Measurements from ENCODE around the gene TMPRSS6. TPM values are rescaled to one million over a fixed set of nuclear protein-coding genes. Genes with fewer than 3 reads are reported as not detected.

TMPRSS6 gene
- total and polyA plus RNA-seq, 2 of the 13 experiments (the other 11 are each of a cell fraction or from before 2014, with no cell fraction given) = 4.2 to 4.8 TPM

DNA sequence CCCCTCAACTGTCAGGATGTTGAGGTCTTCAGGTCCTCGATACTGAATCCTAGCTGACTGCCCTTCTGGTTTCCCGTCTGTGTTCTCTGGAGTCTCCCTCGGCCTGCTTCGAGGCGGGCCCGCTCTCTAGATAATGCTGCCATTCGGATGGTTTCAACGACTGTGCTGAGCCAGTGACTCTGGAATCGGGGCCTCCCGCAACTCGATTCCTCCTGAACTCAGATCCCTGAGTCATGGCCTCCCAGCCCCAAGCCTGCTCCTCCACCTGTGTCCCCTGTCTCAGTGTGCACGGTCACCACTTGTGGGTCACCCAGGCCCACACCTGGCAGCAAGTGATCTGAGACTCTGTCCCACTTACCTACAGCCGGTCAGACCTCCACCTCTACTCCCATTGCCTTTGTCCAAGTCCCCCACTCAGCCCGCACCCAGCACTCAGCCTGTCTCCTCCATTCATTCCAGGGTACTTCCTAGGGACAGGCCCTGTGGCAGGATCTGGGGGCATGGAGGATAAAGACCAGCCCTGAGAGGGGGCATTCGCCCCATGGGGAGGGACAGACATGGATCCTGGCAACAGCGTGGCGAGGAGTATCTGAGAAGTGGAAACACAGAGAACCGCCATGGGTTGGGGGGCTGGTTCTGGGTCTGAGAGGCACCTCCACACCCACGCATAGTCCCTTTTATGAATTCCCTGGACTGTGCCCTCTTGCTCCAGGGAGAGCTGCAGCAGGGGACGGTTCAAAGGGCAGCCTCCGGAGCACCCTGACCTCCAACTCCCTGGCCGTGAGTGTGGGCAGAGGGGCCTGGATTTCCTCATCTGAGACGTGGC, 75.7 kb downstream of the TMPRSS6 start (continued):
- no peak for TF ChIP-seq ZNF207 (IDR thresholded peaks at IDR 0.05; ENCODE audit: borderline replicate concordance)
- TF ChIP-seq, protein P1, sequence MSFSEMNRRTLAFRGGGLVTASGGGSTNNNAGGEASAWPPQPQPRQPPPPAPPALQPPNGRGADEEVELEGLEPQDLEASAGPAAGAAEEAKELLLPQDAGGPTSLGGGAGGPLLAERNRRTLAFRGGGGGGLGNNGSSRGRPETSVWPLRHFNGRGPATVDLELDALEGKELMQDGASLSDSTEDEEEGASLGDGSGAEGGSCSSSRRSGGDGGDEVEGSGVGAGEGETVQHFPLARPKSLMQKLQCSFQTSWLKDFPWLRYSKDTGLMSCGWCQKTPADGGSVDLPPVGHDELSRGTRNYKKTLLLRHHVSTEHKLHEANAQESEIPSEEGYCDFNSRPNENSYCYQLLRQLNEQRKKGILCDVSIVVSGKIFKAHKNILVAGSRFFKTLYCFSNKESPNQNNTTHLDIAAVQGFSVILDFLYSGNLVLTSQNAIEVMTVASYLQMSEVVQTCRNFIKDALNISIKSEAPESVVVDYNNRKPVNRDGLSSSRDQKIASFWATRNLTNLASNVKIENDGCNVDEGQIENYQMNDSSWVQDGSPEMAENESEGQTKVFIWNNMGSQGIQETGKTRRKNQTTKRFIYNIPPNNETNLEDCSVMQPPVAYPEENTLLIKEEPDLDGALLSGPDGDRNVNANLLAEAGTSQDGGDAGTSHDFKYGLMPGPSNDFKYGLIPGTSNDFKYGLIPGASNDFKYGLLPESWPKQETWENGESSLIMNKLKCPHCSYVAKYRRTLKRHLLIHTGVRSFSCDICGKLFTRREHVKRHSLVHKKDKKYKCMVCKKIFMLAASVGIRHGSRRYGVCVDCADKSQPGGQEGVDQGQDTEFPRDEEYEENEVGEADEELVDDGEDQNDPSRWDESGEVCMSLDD (CRISPR knock-in tag; IDR thresholded peaks at IDR 0.05; ENCODE audit: borderline replicate concordance) = peak; percentile 67; the same call in 1 of the 2 replicates
- peak; percentile 39; the same call in 1 of the 2 replicates for TF ChIP-seq ZSCAN31 (CRISPR knock-in tag; IDR thresholded peaks at IDR 0.05; ENCODE audit: low read depth)
- TF ChIP-seq, protein P2, sequence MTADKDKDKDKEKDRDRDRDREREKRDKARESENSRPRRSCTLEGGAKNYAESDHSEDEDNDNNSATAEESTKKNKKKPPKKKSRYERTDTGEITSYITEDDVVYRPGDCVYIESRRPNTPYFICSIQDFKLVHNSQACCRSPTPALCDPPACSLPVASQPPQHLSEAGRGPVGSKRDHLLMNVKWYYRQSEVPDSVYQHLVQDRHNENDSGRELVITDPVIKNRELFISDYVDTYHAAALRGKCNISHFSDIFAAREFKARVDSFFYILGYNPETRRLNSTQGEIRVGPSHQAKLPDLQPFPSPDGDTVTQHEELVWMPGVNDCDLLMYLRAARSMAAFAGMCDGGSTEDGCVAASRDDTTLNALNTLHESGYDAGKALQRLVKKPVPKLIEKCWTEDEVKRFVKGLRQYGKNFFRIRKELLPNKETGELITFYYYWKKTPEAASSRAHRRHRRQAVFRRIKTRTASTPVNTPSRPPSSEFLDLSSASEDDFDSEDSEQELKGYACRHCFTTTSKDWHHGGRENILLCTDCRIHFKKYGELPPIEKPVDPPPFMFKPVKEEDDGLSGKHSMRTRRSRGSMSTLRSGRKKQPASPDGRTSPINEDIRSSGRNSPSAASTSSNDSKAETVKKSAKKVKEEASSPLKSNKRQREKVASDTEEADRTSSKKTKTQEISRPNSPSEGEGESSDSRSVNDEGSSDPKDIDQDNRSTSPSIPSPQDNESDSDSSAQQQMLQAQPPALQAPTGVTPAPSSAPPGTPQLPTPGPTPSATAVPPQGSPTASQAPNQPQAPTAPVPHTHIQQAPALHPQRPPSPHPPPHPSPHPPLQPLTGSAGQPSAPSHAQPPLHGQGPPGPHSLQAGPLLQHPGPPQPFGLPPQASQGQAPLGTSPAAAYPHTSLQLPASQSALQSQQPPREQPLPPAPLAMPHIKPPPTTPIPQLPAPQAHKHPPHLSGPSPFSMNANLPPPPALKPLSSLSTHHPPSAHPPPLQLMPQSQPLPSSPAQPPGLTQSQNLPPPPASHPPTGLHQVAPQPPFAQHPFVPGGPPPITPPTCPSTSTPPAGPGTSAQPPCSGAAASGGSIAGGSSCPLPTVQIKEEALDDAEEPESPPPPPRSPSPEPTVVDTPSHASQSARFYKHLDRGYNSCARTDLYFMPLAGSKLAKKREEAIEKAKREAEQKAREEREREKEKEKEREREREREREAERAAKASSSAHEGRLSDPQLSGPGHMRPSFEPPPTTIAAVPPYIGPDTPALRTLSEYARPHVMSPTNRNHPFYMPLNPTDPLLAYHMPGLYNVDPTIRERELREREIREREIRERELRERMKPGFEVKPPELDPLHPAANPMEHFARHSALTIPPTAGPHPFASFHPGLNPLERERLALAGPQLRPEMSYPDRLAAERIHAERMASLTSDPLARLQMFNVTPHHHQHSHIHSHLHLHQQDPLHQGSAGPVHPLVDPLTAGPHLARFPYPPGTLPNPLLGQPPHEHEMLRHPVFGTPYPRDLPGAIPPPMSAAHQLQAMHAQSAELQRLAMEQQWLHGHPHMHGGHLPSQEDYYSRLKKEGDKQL (CRISPR knock-in tag; IDR thresholded peaks at IDR 0.05; ENCODE audit: low read depth) = no peak
- no peak for TF ChIP-seq ZNF782 (CRISPR knock-in tag; IDR thresholded peaks at IDR 0.05; ENCODE audit: borderline replicate concordance)
- no peak for TF ChIP-seq ZNF367 (CRISPR knock-in tag; IDR thresholded peaks at IDR 0.05; ENCODE audit: borderline replicate concordance)
- no peak for TF ChIP-seq ZBTB20 (CRISPR knock-in tag; IDR thresholded peaks at IDR 0.05; ENCODE audit: borderline replicate concordance, low read depth)
- no peak for TF ChIP-seq SP5 (CRISPR knock-in tag; IDR thresholded peaks at IDR 0.05; ENCODE audit: borderline replicate concordance, low read depth)
- TF ChIP-seq, protein P3, sequence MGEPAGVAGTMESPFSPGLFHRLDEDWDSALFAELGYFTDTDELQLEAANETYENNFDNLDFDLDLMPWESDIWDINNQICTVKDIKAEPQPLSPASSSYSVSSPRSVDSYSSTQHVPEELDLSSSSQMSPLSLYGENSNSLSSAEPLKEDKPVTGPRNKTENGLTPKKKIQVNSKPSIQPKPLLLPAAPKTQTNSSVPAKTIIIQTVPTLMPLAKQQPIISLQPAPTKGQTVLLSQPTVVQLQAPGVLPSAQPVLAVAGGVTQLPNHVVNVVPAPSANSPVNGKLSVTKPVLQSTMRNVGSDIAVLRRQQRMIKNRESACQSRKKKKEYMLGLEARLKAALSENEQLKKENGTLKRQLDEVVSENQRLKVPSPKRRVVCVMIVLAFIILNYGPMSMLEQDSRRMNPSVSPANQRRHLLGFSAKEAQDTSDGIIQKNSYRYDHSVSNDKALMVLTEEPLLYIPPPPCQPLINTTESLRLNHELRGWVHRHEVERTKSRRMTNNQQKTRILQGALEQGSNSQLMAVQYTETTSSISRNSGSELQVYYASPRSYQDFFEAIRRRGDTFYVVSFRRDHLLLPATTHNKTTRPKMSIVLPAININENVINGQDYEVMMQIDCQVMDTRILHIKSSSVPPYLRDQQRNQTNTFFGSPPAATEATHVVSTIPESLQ (CRISPR knock-in tag; conservative IDR thresholded peaks at IDR 0.05) = no peak
- TF ChIP-seq SOX13 (IDR thresholded peaks at IDR 0.05) = no peak
- TF ChIP-seq SOX13 (CRISPR knock-in tag; conservative IDR thresholded peaks at IDR 0.05 in 1 of 2, IDR thresholded peaks at IDR 0.05 in 1 of 2) = peak in 1 of 2 experiments; percentile 59; a peak in 2 of 4 replicates
- TF ChIP-seq YY1 (IDR thresholded peaks at IDR 0.05; ENCODE audit: insufficient read depth, insufficient replicate concordance, low read depth, low read length) = peak; percentile 51
- no peak for TF ChIP-seq NAIF1 (CRISPR knock-in tag; IDR thresholded peaks at IDR 0.05; ENCODE audit: borderline replicate concordance)
- peak; percentile 66 for TF ChIP-seq RBFOX2 (IDR thresholded peaks at IDR 0.05; ENCODE audit: low read depth, low read length)
- 0 out of 2 replicates have a peak, but pooled peaks have one; percentile 17 for TF ChIP-seq THAP11 (CRISPR knock-in tag; IDR thresholded peaks at IDR 0.05)
- no peak for TF ChIP-seq ZNF256 (CRISPR knock-in tag; conservative IDR thresholded peaks at IDR 0.05)
- peak; percentile 56 for TF ChIP-seq ZEB1 (IDR thresholded peaks at IDR 0.05; ENCODE audit: insufficient replicate concordance, low read depth)
- no peak for TF ChIP-seq ZNF180 (CRISPR knock-in tag; IDR thresholded peaks at IDR 0.05; ENCODE audit: borderline replicate concordance, low read depth)
- no peak for TF ChIP-seq FOXK1 (CRISPR knock-in tag; IDR thresholded peaks at IDR 0.05; ENCODE audit: borderline replicate concordance, low read depth)
